GM12874 (cell line): ENCODE data around the gene NFE2L3.

Source experiments
- CTCF ChIP-seq: IDR thresholded peaks from 2 replicates; pipeline ENCODE4 v1.5.1; 2011; ENCODE audit warnings: low read depth, mild to moderate bottlenecking, control low read depth, low read length, moderate library complexity; ENCODE audit not compliant: insufficient read depth

NFE2L3 gene

GRCh38 chr7:26213807-26214515 lies 62.0 kb downstream of the NFE2L3 start:
- TF ChIP-seq CTCF = no peak

GRCh38 chr7:26216049-26216448 lies 64.1 kb downstream of the NFE2L3 start:
- TF ChIP-seq CTCF = no peak

GRCh38 chr7:26224359-26224758 lies 72.4 kb downstream of the NFE2L3 start:
- no peak for TF ChIP-seq CTCF

GRCh38 chr7:26227987-26228386 lies 76.0 kb downstream of the NFE2L3 start:
- TF ChIP-seq CTCF = no peak

GRCh38 chr7:26233902-26234511 lies 82.0 kb downstream of the NFE2L3 start:
- no peak for TF ChIP-seq CTCF
